Naive B cell (primary cell): ENCODE measurements around the gene EPHA3. TPM values are rescaled to one million over a fixed set of nuclear protein-coding genes. Genes with fewer than 3 reads are reported as not detected.
"Not testable (repeated sequence)": the region's sequence is repeated elsewhere in the genome, so short reads cannot be mapped to it uniquely, and the experiment has no call there.

Experiments
- ATAC-seq, 2 donors: fragments of 150-1000 bp; cut with Tn5 transposase; 2 replicates each; pipeline ENCODE4 v1.10.0; 2021; ENCODE audit warnings: low read depth in 2 of 2, mild to moderate bottlenecking in 2 of 2, moderate library complexity in 2 of 2
- DNase-seq: peaks from one replicate; pipeline ENCODE4 v3.0.0; 2022
- H3K27ac Mint-ChIP-seq, 6 donors: one replicate each; pipeline ENCODE4 v1.8.0; 2020 to 2022; ENCODE audit warnings: mild to moderate bottlenecking in 6 of 6, mixed read lengths in 6 of 6, moderate library complexity in 5 of 6, inconsistent platforms in 2 of 6
- H3K27me3 Mint-ChIP-seq, 3 donors: one replicate each; pipeline ENCODE4 v1.8.0; 2021 to 2022; ENCODE audit warnings: mixed read lengths in 3 of 3, mild to moderate bottlenecking in 1 of 3
- H3K36me3 Mint-ChIP-seq, 2 donors: one replicate each; pipeline ENCODE4 v1.8.0; 2020 to 2022; ENCODE audit warnings: mixed read lengths in 2 of 2, inconsistent platforms in 1 of 2, mild to moderate bottlenecking in 1 of 2
- H3K4me1 Mint-ChIP-seq, 3 donors: one replicate each; pipeline ENCODE4 v1.8.0; 2020 to 2022; ENCODE audit warnings: mixed read lengths in 3 of 3, inconsistent platforms in 1 of 3, mild to moderate bottlenecking in 1 of 3, moderate library complexity in 1 of 3
- H3K4me3 Mint-ChIP-seq, 8 donors: one replicate each; pipeline ENCODE4 v1.8.0; 2020 to 2022; ENCODE audit warnings: mild to moderate bottlenecking in 8 of 8, mixed read lengths in 8 of 8, moderate library complexity in 8 of 8, inconsistent platforms in 2 of 8
- H3K9me3 Mint-ChIP-seq, 7 donors: one replicate each; pipeline ENCODE4 v1.8.0; 2020 to 2022; ENCODE audit warnings: mixed read lengths in 7 of 7, mild to moderate bottlenecking in 5 of 7, inconsistent platforms in 2 of 7, moderate library complexity in 1 of 7
- polyA plus RNA-seq, 6 donors: library from polyadenylated mRNA; unstranded; fragments of 300-500 nt; fragmentation: Illumina TruSeq; gene quantifications; one replicate each; pipeline ENCODE4 v1.2.3, GENCODE V29; 2021; ENCODE audit warnings: low read depth in 6 of 6

The EPHA3 gene
- polyA plus RNA-seq, 6 donors from 2014 or later: not detected

- Mint-ChIP-seq H3K4me1 (no peaks in the 10 kb centered on the region), H3K4me3 (no peak overlapping the region), H3K27me3 (no peaks in the 10 kb centered on the region), H3K36me3 (no peaks in the 10 kb centered on the region), H3K9me3 (peaks cover 0 to 3% (median 0%) of the 10 kb centered on the region in 7 donors), H3K27ac (no peak overlapping the region)
- DNase-seq: no peak
- no peak for ATAC-seq
Measured at GRCh38 chr3:89332386-89332785, 225.0 kb downstream of the EPHA3 start.

- DNase-seq: no peak
- ATAC-seq: no peak
- Mint-ChIP-seq H3K9me3 (peaks cover 0 to 3% (median 0%) of the 10 kb centered on the region in 7 donors), H3K27ac (no peak overlapping the region), H3K4me1 (no peaks in the 10 kb centered on the region), H3K4me3 (no peak overlapping the region), H3K27me3 (no peaks in the 10 kb centered on the region), H3K36me3 (no peaks in the 10 kb centered on the region)
Measured at GRCh38 chr3:89332793-89333192, 225.4 kb downstream of the EPHA3 start.

GRCh38 chr3:89335693-89336092 lies 228.3 kb downstream of the EPHA3 start:
- Mint-ChIP-seq H3K36me3 (no peaks in the 10 kb centered on the region), H3K27me3 (no peaks in the 10 kb centered on the region), H3K27ac (no peak overlapping the region), H3K4me3 (no peak overlapping the region), H3K9me3 (peaks cover 0 to 5% (median 0%) of the 10 kb centered on the region in 7 donors), H3K4me1 (no peaks in the 10 kb centered on the region)
- ATAC-seq: no peak
- no peak for DNase-seq

GRCh38 chr3:89340408-89340807 lies 233.0 kb downstream of the EPHA3 start:
- H3K36me3 Mint-ChIP-seq: no peaks in the 10 kb centered on the region
- H3K27ac Mint-ChIP-seq: no peak overlapping the region
- H3K9me3 Mint-ChIP-seq: peaks cover 0 to 5% (median 0%) of the 10 kb centered on the region in 7 donors
- ATAC-seq (no peak), DNase-seq (no peak)
- no peaks in the 10 kb centered on the region for H3K27me3 Mint-ChIP-seq
- H3K4me3 Mint-ChIP-seq: no peak overlapping the region
- no peaks in the 10 kb centered on the region for H3K4me1 Mint-ChIP-seq

GRCh38 chr3:89344076-89344475 lies 236.7 kb downstream of the EPHA3 start:
- Mint-ChIP-seq H3K9me3 (peaks cover 0 to 5% (median 0%) of the 10 kb centered on the region in 7 donors), H3K4me3 (no peak overlapping the region), H3K27ac (no peak overlapping the region), H3K27me3 (no peaks in the 10 kb centered on the region), H3K4me1 (no peaks in the 10 kb centered on the region), H3K36me3 (no peaks in the 10 kb centered on the region)
- ATAC-seq (no peak), DNase-seq (no peak)

- DNase-seq, H3K9me3 Mint-ChIP-seq, H3K27ac Mint-ChIP-seq, ATAC-seq, H3K4me3 Mint-ChIP-seq, H3K4me1 Mint-ChIP-seq, H3K36me3 Mint-ChIP-seq, H3K27me3 Mint-ChIP-seq: not testable (repeated sequence)
Measured at GRCh38 chr3:89350935-89351334, 243.5 kb downstream of the EPHA3 start.

GRCh38 chr3:89353465-89353864 lies 246.0 kb downstream of the EPHA3 start:
- no peak for DNase-seq
- no peak overlapping the region for H3K27ac Mint-ChIP-seq
- H3K27me3 Mint-ChIP-seq: no peaks in the 10 kb centered on the region
- ATAC-seq: no peak
- no peaks in the 10 kb centered on the region for H3K36me3 Mint-ChIP-seq
- no peaks in the 10 kb centered on the region for H3K4me1 Mint-ChIP-seq
- no peak overlapping the region for H3K4me3 Mint-ChIP-seq
- peaks cover 0 to 6% (median 3%) of the 10 kb centered on the region in 7 donors for H3K9me3 Mint-ChIP-seq

- no peak for ATAC-seq
- Mint-ChIP-seq H3K27me3 (no peaks in the 10 kb centered on the region), H3K27ac (no peak overlapping the region), H3K36me3 (no peaks in the 10 kb centered on the region), H3K4me1 (no peaks in the 10 kb centered on the region), H3K9me3 (peaks cover 0 to 7% (median 2%) of the 10 kb centered on the region in 7 donors), H3K4me3 (no peak overlapping the region)
- DNase-seq: no peak
Measured at GRCh38 chr3:89358281-89358680, 250.9 kb downstream of the EPHA3 start.

GRCh38 chr3:89360156-89360555 lies 252.7 kb downstream of the EPHA3 start:
- H3K27ac Mint-ChIP-seq: no peak overlapping the region
- no peaks in the 10 kb centered on the region for H3K4me1 Mint-ChIP-seq
- peaks cover 0 to 10% (median 1%) of the 10 kb centered on the region in 7 donors for H3K9me3 Mint-ChIP-seq
- no peak for DNase-seq
- H3K36me3 Mint-ChIP-seq: no peaks in the 10 kb centered on the region
- no peaks in the 10 kb centered on the region for H3K27me3 Mint-ChIP-seq
- no peak overlapping the region for H3K4me3 Mint-ChIP-seq
- ATAC-seq: no peak

- Mint-ChIP-seq H3K27me3 (no peaks in the 10 kb centered on the region), H3K36me3 (no peaks in the 10 kb centered on the region), H3K4me1 (no peaks in the 10 kb centered on the region), H3K27ac (no peak overlapping the region), H3K9me3 (peaks cover 0 to 12% (median 0%) of the 10 kb centered on the region in 7 donors), H3K4me3 (no peak overlapping the region)
- ATAC-seq (no peak), DNase-seq (no peak)
Measured at GRCh38 chr3:89362496-89362895, 255.1 kb downstream of the EPHA3 start.

- Mint-ChIP-seq H3K9me3 (peaks cover 0 to 12% (median under 1%) of the 10 kb centered on the region in 7 donors), H3K4me1 (no peaks in the 10 kb centered on the region), H3K4me3 (no peak overlapping the region), H3K27me3 (no peaks in the 10 kb centered on the region), H3K27ac (no peak overlapping the region), H3K36me3 (no peaks in the 10 kb centered on the region)
- no peak for DNase-seq
- ATAC-seq: no peak
Measured at GRCh38 chr3:89363171-89363570, 255.8 kb downstream of the EPHA3 start.

GRCh38 chr3:89364314-89364713 lies 256.9 kb downstream of the EPHA3 start:
- no peak for DNase-seq
- H3K9me3 Mint-ChIP-seq: peaks cover 0 to 12% (median 3%) of the 10 kb centered on the region in 7 donors
- H3K4me1 Mint-ChIP-seq: no peaks in the 10 kb centered on the region
- no peaks in the 10 kb centered on the region for H3K27me3 Mint-ChIP-seq
- no peak overlapping the region for H3K27ac Mint-ChIP-seq
- no peaks in the 10 kb centered on the region for H3K36me3 Mint-ChIP-seq
- ATAC-seq: no peak
- no peak overlapping the region for H3K4me3 Mint-ChIP-seq

- no peak overlapping the region for H3K4me3 Mint-ChIP-seq
- H3K36me3 Mint-ChIP-seq: no peaks in the 10 kb centered on the region
- H3K27ac Mint-ChIP-seq: no peak overlapping the region
- DNase-seq (no peak), ATAC-seq (no peak)
- H3K9me3 Mint-ChIP-seq: peaks cover 0 to 10% (median 3%) of the 10 kb centered on the region in 7 donors
- no peaks in the 10 kb centered on the region for H3K27me3 Mint-ChIP-seq
- no peaks in the 10 kb centered on the region for H3K4me1 Mint-ChIP-seq
Measured at GRCh38 chr3:89367166-89367565, 259.7 kb downstream of the EPHA3 start.

- no peak overlapping the region for H3K4me3 Mint-ChIP-seq
- DNase-seq: no peak
- H3K4me1 Mint-ChIP-seq: no peaks in the 10 kb centered on the region
- no peak overlapping the region for H3K27ac Mint-ChIP-seq
- no peak for ATAC-seq
- peaks cover 0 to 10% (median 2%) of the 10 kb centered on the region in 7 donors for H3K9me3 Mint-ChIP-seq
- no peaks in the 10 kb centered on the region for H3K27me3 Mint-ChIP-seq
- H3K36me3 Mint-ChIP-seq: no peaks in the 10 kb centered on the region
Measured at GRCh38 chr3:89368846-89369245, 261.4 kb downstream of the EPHA3 start.

GRCh38 chr3:89372456-89372855 lies 265.0 kb downstream of the EPHA3 start:
- Mint-ChIP-seq H3K27me3 (no peaks in the 10 kb centered on the region), H3K4me1 (no peaks in the 10 kb centered on the region), H3K36me3 (no peaks in the 10 kb centered on the region), H3K27ac (no peak overlapping the region), H3K9me3 (peaks cover 0 to 10% (median 2%) of the 10 kb centered on the region in 7 donors), H3K4me3 (no peak overlapping the region)
- ATAC-seq (no peak), DNase-seq (no peak)
